ENCODE measurements around the gene CSNK2A1.

The CSNK2A1 gene

DNA sequence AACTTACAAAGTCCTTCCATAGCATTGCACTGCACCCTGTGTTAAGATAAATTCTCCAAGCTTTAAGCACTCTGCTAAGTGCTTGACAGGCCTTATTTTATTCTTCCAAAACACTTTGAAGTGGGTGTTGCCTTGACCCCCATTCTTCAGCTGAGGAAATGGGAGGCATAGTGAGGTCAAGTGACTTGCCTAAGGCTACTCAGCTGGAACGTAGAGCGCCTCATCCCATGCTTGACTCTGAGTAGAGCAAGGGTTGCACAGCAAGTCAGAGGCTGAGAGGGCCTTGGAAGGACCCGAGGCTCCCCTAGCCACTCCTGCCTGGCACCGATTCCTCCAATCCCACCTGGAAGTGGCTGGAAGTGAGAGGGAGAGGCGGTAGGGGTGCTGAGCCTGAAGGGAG, 19.6 kb upstream of the CSNK2A1 start:
- no peak for DNase-seq

DNA sequence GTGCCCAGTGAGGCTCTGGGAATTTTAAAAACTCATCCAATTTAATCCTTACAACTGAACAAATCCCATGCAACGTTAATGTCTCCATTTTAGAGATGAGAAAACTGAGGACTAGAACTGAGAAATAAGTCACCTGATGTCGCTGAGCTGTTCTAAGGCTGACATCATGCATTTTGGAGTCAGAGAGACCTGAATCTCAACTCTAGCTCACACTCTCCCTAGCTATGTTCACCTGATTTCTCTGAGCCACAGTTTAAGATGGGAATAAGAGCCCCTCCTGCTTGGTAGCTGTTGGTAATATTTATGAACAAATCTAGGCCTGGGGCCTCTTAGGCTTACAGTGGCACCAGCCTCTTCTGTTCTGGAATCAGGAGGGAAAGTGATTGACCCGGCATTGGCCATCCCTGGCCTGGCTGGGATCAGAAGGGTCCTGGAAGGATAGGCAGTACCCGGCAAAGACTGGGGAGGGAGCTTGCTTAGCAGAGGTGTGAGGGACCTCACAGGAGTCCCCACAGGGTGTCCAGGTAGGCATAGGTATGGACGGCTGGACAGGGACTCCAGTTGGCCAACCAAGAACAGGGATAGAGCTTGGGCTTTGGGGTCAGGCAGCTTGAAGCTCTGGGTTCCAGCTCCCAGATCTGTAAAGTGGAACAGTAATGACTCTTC, 18.8 kb upstream of the CSNK2A1 start:
- no peak for DNase-seq

DNA sequence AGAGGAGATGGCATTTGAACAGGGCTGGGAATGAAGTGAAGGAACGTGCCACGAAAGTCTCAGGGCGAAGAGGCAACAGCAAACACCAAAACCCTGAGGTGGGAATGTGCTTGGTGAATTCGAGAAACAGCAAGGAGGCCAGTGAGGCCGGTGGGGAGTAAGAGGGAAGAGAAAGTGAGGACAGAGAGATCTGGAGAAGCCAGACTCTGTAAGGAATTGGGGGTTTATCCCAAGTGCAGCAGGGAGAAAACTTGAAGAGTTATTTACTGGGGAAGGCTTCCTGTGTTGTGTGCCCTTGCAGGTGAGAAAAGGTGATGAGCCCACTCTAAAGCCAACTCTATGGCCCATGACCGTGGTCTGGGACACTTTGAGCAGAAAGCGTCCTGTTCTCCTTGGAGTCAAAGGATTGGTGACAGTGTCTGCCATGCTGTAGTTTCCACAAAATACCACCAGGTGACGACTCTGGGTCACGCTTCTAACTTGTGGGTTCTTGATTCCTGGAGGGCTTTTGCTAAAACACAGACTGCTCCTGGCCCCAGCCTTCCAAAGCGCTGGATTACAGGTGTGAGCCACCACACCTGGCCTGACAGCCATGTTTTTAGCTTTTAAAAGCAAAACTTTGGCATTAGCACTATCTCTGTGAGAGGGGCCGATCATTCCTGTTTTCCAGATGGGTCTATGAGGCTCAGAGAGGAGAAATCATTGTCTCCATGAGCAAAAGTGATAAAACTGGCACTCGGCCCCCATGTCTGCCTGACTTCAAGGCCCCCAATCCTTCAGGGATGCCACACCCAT, 18.0 kb upstream of the CSNK2A1 start:
- peak; percentile 66 for DNase-seq

DNA sequence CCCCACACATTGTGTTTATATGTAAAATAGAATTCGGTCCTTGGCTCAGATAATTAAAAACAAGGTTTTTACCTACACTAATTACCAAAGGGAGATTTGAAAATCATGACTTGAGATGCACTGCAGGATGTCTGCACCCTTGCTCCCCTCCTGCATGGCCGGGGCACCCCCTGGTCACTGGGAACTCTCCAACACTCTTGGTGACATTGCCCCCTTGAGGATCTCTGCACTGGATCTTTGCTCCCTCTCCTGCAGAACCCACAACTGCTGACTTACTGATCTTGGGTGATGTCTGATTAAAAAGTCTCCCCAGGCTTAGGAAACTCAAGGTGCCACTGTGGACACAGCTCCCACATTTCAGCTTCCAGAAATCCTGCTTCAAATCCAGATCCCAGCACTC, 17.1 kb upstream of the CSNK2A1 start:
- DNase-seq: no peak

DNA sequence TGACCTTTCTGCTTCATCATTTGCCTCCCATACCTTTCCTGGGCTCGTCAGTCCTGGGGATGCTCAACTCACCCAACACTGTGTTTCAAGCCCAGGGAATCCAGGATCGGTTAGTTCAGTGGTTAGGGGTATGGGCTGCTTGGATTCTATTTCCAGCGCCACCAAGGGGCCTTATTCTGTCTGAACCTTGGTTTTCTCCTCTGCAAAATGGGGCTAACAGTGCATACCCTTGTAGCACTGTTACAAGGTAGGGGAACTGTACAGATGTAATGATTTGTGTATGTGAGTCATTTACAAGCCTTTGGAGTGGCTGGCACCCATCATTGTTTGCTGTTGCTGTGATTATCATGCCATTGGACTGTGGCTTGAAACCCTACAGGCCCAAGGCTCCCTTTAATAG, 14.5 kb upstream of the CSNK2A1 start:
- no peak for DNase-seq

DNA sequence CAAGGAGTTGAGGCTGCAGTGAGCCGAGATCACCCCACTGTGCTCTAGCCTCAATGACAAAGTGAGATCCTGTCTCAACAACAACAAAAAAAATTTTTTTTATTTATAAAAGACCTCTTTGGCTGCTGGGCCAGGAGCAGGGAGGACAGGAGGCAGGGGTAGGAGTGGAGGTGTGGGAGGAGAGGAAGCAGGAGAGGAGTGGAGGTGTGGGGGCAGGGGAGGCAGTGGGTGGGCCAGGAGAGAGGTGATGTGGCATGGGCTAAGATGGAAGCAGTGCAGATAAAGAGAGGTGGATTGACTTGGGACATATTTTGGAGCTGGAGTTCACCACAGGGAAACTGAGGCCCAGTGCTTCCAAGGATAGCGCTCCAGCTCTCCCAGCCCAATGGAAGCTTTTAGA, 13.4 kb upstream of the CSNK2A1 start:
- DNase-seq: no peak

DNA sequence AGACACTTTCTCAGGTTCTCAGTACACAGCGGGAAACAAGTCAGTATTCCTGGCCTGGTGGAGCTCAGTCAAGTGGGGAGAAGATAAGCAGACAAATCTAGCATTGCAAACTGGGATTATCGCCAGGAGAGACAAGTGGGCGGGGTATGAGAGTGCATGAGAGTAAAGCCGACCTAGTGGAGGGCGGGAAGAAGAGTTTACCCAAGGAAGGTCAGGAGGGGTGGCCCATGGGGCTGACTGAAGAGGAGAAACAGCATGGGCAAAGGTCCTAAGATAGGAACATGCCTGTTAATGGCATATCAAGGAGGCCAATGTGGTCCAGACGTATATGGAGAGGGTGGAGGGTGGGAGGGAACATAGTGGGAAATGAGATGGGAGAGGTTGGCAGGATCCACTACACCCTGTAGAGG, 12.4 kb upstream of the CSNK2A1 start:
- no peak for DNase-seq

DNA sequence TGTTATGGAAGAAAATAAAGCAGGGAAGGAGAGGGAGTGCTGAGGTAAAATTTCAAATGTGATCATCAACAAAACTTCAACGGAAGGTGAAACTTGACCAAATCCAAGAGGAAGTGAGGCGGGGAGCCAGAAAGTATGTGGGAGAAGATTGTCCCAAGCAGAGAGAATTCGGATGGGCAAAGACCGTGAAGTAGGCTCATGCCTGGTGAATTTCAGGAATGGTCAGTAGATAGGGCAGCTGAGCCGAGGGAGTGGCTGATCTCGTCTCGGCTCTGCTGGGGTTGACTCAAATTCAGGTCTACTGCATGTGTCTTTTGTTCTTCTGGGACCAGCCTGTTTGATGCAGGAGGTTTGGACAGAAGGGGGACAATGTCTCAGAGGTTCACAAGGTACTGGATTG, 7.0 kb upstream of the CSNK2A1 start:
- no peak for DNase-seq

DNA sequence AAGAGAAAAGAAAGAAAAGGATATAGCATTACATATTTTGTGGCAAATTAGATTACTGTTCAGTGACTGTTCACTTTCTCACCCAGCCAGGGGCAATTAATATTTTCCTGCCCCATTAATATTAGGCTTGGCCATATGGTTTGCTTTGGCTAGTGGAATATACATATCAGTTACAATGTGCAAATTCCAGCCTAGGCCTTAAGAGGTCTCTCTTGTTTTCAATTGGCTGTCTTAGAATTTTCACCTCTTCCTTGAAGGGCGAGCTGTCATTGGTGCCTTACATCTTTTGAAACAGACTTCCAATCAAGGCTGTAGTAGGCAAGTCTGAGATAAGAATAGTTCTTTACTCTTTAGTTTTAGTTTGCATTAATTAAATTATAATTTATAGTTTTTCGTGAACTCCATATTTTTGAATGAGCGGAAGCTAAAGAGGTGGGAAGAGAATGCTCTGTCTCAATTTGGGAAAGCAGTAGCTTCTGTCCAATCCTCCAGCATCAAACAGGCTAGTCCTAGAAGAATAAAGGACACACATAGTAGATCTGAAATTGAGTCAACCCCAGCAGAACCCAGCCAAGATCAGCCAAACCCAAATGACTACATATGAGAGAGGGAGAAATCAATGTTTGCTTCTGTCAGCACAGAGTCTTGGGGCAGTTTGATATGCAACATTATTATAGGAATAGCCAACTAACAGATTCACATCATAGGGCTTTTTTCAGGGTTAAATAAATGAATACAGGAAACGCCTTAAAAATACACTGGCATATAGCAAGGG, 6.3 kb upstream of the CSNK2A1 start:
- DNase-seq: no peak

DNA sequence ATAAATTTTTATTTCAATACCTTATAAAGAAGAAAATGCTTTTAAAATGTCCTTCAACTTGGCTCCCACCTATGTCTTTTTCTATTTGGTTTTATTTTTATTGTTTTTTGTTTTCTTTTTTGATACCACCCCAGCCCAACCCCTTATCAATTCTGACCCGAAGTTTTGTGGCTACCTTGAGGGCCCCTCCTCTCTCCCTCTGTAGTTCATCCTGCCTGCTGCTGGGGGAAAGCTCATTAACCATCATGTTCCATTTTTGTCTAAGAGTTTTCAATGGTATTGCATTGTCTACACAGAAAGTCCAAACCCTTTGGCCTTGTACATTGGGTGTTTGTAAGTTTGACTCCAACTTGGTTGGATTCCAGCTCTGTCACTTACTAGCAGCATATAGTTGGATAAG, 5.3 kb upstream of the CSNK2A1 start:
- no peak for DNase-seq

DNA sequence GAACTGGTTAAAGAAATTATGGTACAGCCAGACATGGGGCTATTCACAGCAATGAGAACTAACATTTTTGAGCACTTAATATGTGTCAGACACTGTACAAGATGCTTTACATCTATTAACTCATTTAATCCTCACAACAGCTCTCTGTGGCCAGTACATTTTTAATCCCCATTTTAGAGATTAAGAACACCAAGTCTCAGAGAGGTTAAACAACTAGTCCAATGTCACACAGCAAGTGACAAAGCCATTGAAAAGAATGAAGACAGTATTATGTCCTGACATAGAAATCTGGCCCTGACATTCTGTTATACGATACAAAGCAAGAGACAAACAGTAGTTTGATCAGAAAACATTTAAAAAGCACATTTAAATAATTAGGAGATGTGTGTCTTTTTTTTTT, 3.8 kb upstream of the CSNK2A1 start:
- no peak for DNase-seq

DNA sequence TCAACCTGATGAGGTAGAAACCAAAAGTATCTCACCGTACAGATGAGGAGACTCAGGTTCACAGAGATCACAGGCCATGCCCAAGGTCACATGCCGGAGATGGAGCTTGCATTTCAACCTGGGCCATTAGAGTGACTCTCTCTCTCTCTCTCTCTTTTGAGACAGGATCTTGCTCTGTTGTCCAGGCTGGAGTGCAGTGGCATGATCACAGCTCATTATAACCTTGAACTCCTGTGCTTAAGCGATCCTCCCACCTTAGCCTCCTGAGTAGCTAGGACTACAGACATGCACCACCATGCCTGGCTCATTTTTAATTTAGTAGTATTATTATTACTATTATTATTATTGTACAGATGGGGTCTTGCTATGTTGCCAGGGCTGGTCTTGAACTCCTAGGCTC, 2.8 kb upstream of the CSNK2A1 start:
- DNase-seq: no peak

DNA sequence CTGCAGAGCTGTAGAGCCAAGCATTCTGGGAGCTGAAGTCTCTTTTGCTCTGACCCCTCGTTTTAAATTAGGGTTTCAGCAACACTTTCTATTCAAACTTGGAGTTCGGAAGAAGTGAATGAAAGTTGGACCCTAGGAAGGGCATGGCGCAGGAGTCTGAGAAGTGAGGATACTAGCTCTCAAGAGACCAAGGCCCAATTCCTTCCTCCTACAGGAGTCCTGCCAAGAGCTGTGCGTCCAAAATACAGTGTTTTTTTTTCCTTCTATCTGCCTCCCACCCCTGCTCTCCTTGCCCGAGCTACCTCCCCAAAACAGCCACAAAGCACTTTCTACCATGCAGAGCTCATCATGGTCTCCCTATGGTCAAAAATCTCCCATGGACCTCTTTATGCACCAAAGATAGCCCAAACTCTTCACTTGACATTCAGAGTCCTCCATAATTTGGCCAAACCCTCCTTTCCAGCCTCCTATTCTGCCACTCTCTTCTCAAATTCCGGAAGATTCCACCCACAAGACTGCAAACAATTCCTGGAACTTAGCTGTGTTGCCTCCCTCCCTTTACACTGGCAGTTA, 649 bp upstream of the CSNK2A1 start:
- DNase-seq: no peak

DNA sequence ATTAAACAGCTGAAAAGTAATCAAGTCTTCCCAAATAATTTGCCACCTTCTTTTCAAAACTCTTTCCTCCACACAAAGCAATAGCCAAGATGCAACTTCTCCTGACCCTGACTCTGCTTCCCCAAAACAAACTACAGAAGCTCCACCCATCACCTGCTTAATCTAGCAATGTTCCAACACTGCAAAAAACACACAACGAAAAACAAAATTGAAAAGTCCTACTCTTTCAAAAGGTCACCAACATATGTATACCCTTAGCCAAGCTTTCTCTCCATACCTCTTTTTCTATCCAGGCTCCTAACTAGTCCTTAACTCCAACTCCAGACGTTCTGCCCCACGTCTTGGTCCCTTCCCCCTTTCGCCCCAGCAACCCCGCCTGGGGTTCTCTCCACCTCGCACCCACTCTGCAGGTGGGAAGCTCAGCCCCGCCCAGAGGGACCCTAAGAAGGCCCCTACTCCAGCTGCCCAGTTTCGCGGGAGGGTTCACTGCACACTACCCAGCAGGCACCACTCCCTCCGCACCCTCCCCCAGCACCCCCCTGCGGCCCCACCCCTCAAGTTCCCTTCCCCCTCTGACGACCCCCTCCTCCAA, 717 bp downstream of the CSNK2A1 start:
- no peak for DNase-seq

DNA sequence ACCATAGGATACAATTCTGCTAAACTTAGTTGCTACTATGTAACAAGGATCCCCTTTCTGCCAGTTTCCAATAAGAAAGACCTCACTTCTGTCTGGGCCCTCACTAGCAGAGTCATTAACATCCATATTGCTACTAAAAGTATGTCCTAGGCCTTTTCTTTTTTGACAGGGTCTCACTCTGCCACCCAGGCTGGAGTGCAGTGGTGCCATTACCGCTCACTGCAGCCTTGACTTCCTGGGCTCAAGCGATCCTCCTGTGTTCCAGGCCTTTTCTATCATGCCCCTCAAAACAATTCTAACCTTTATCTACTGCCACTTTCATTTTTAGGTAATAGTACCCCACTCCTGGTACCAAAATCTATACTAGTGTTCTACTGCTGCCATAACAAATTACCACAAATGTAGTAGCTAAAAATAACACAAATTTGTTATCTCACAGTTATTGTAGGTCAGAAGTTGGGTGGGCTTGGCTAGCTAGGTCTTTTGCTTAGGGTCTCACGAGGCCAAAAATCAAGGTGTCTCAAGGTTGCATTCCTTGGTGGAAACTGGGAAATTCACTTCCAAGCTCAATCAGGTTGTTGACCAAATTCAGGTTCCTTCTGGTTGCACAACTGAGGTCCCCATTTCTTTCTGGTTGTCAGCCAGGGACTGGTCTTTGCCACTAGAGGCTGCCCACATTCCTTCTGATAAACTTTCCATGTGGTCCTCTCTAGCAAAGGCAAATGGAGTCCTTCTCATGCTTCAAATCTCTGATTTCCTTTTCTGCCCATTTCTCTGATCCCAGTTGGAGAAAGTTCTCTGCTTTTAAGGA, 3.0 kb downstream of the CSNK2A1 start:
- no peak for DNase-seq

DNA sequence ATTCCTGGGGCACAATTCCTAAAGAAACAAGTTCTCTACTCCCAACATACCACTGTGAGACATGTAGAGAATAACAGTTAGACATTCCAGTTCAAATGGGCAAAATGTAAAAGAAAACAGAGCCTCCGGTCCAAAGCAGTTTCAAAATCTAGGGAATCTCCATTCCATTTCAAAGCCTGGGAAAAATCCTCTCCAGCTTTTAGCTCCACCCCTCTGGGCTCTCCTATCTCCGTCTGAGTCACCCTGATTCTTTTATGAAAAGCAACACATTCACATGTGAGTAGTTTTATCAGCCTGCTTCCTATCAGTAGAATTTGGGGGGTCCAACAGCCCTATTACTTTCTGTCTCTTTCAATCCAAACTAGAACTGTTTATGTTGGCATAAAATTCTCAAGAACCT, 3.7 kb downstream of the CSNK2A1 start:
- no peak for DNase-seq

DNA sequence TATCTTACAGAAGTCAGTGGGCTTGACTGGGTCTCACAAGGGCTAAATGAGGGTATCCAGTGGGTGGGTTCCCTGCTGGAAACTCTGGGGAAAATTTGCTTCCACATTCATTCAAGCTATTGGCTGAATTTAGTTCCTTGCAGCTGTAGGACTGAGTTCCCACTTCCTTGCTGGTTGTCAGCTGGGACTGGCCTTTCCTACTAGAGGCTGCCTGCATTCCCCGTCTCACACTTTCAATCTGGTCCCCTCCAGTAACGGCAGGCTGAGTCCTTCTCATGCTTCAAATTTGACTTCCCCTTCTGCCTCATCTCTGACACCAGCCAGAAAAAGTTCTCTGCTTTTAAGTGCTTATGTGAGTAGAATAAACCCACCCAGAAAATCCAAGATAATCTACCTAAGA, 4.4 kb downstream of the CSNK2A1 start:
- no peak for DNase-seq

DNA sequence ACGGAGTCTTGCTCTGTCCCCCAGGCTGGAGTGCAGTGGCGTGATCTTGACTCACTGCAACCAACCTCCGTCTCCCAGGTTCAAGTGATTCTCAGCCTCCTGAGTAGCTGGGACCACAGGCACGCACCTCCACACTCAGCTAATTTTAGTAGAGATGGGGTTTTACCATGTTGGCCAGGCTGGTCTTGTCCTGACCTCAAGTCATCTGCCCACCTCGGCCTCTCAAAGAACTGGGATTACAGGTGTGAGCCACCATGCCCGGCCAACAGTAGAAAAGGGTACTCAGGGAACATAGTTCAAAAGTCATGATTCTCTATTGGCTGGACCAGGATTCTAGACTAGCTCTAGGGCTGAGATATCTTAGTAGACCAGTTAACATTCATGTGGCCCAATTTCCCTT, 5.6 kb downstream of the CSNK2A1 start:
- no peak for DNase-seq

DNA sequence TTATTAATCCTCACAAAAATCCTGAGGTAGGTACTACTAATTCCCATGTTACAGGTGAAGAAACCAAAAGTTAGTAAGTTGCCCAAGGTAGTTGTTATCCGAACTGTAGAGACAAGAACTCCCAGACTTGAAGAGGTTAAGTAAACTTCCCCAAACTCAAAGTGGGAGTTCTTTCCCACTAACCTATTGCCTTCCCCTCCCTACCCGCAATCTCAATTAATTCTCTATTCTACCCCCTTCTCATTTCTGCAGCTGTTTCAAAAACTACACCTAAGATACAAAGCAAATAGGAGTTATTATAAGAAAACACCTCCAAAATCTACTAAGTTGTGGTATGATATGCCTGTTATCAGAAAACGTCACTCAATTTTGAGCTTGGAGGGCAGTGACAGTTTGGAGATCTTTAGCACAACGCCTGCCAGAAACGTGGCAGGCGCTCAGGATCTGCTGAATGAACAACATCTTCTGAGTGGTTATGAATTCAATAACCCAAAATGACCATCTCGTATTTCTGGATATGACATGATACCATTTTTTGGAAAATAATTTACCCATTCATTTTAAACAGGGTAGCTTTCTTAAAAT, 7.1 kb downstream of the CSNK2A1 start:
- no peak for DNase-seq

DNA sequence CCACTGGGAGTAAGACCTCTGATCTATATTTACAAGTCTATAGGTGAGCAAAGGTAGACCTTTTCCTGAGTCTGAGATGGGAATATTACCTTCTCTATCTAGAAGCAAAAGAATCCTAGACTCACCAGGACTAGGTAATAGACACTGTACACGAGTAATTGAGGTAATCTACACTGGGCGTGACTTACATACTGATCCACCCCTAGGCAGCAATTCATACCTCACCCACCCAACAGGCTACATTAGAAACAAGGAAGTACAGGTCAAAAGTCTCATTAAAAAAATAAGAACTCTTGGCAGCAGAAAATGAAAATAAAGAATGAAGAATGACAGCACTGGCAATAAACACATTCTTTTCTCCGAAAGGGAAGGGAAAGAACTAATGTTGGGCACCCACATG, 7.6 kb downstream of the CSNK2A1 start:
- no peak for DNase-seq

DNA sequence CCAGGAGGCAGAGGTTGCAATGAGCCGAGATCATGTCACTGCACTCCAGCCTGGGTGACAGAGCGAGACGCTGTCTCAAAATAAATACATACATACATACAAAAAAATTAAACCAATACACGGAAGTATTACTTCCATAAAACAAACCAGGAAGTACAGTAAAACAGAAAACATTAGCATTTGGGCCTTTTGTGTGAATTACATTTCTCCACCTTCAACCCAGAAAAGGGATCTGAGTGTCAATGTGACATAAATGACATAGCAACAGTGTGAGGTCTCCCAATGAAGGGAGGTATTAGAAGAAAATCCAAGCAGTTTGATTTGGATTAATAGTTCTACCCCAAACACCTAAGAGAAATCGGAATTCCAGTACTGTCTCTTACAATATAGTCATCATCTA, 10.1 kb downstream of the CSNK2A1 start:
- DNase-seq: no peak

DNA sequence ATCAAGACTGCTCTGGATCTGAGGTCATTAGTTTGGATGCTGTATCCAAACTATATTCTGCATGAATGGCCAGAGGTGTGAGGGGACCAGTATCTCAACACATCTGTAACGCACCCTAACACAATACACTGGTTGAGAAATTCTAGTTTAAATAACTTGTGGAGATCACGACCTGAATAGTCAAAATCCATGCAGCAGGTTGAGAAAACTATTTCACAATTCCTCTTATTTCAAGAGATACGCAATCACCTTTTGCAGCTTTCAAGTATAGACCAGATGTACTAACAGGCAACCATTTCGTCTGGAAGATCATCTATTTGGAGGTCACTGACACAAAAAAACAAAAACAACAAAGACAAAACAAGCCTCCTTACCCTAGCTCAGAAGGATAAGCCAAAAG, 11.1 kb downstream of the CSNK2A1 start:
- no peak for DNase-seq

Data from NCI-H1694 (cell line).